DND-41 (cell line): Measurements from ENCODE around the gene ZNF135.

Experiments used
- ATAC-seq: fragments of 200-7000 bp; cut with Tn5 transposase; 3 replicates; pipeline ENCODE4 v1.9.1; 2021; ENCODE audit warnings: low read depth; ENCODE audit not compliant: insufficient read depth
- DNase-seq: peaks from one replicate; pipeline ENCODE4 v3.0.0-alpha.2; 2020
- H2AFZ ChIP-seq: 2 replicates; pipeline ENCODE4 v1.6.0; 2012; ENCODE audit warnings: low read depth, low read length
- H3K27ac ChIP-seq: 2 replicates; pipeline ENCODE4 v1.5.1; 2012; ENCODE audit warnings: low read length, inconsistent platforms
- H3K27me3 ChIP-seq: fragments of 200-600 bp; sonication (generic); 2 replicates; pipeline ENCODE4 v1.6.0; 2012; ENCODE audit warnings: low read length, mild to moderate bottlenecking, inconsistent platforms; ENCODE audit not compliant: insufficient read depth, poor library complexity
- H3K36me3 ChIP-seq: 2 replicates; pipeline ENCODE4 v1.5.1; 2012; ENCODE audit warnings: low read length, inconsistent platforms; ENCODE audit not compliant: insufficient read depth
- H3K4me1 ChIP-seq: 2 replicates; pipeline ENCODE4 v1.5.1; 2012; ENCODE audit warnings: mild to moderate bottlenecking, low read length; ENCODE audit not compliant: insufficient read depth
- H3K4me2 ChIP-seq: 2 replicates; pipeline ENCODE4 v1.6.0; 2012; ENCODE audit warnings: mild to moderate bottlenecking, moderate library complexity, low read length, inconsistent platforms; ENCODE audit not compliant: insufficient read depth
- H3K4me3 ChIP-seq, 2 experiments: fragments of 200-600 bp in 1 of 2; shearing (Covaris generic) in 1 of 2; 2 replicates each; pipeline ENCODE4 v1.5.1; 2012 to 2016; ENCODE audit warnings: inconsistent platforms in 2 of 2, low read length in 2 of 2, mild to moderate bottlenecking in 2 of 2, low read depth in 1 of 2, moderate library complexity in 1 of 2
- H3K79me2 ChIP-seq: 2 replicates; pipeline ENCODE4 v1.6.0; 2012; ENCODE audit warnings: low read length, inconsistent platforms; ENCODE audit not compliant: insufficient read depth
- H3K9ac ChIP-seq: 2 replicates; pipeline ENCODE4 v1.6.0; 2012; ENCODE audit warnings: low read depth, mild to moderate bottlenecking, inconsistent platforms, low read length, moderate library complexity
- H3K9me3 ChIP-seq: 2 replicates; pipeline ENCODE4 v1.5.1; 2012; ENCODE audit warnings: low read length, moderate library complexity, mild to moderate bottlenecking, inconsistent platforms; ENCODE audit not compliant: insufficient read depth, severe bottlenecking
- H4K20me1 ChIP-seq: 2 replicates; pipeline ENCODE4 v1.6.0; 2012; ENCODE audit warnings: low read length; ENCODE audit not compliant: insufficient read depth
- EZH2 ChIP-seq: IDR thresholded peaks from 3 replicates; pipeline ENCODE4 v1.6.1; 2012; ENCODE audit warnings: borderline replicate concordance, low read depth, mild to moderate bottlenecking, moderate library complexity, low read length, inconsistent platforms; ENCODE audit not compliant: severe bottlenecking
- TF ChIP-seq, protein P1 (sequence below): IDR thresholded peaks from 2 replicates; pipeline ENCODE4 v1.5.1; 2012; ENCODE audit warnings: borderline replicate concordance, low read length, moderate library complexity, mild to moderate bottlenecking; ENCODE audit not compliant: poor library complexity, severe bottlenecking; ENCODE audit errors: extremely low read depth

ZNF135 gene

DNA sequence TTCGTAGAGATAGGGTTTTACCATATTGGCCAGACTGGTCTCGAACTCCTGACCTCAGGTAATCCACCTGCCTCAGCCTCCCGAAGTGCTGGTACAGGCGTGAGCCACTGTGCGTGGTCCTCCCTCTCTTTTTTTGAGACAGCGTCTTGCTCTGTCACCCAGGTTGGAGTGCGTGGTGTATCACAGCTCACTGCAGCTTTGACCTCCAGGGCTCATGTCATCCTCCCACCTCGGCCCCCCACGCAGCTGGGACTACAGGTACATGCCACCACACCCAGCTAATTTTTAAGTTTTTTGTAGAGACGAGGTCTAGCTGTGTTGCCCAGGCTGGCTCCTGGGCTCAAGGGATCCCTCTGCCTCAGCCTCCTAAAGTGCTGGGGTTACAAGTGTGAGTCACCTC lies 20.7 kb downstream of the ZNF135 start:
- H2AFZ ChIP-seq = no peak overlapping the region
- H3K79me2 ChIP-seq = no peaks in the 10 kb centered on the region
- H3K27me3 ChIP-seq = no peaks in the 10 kb centered on the region
- H3K27ac ChIP-seq = no peak overlapping the region
- H3K36me3 ChIP-seq = peaks cover 13% of the 10 kb centered on the region
- H3K9me3 ChIP-seq = peaks cover 17% of the 10 kb centered on the region
- ATAC-seq (no peak), DNase-seq (no peak)
- no peak overlapping the region for H3K4me2 ChIP-seq
- H3K4me1 ChIP-seq = no peaks in the 10 kb centered on the region
- no peaks in the 10 kb centered on the region for H4K20me1 ChIP-seq
- TF ChIP-seq EZH2 = no peak
- TF ChIP-seq, protein P1, sequence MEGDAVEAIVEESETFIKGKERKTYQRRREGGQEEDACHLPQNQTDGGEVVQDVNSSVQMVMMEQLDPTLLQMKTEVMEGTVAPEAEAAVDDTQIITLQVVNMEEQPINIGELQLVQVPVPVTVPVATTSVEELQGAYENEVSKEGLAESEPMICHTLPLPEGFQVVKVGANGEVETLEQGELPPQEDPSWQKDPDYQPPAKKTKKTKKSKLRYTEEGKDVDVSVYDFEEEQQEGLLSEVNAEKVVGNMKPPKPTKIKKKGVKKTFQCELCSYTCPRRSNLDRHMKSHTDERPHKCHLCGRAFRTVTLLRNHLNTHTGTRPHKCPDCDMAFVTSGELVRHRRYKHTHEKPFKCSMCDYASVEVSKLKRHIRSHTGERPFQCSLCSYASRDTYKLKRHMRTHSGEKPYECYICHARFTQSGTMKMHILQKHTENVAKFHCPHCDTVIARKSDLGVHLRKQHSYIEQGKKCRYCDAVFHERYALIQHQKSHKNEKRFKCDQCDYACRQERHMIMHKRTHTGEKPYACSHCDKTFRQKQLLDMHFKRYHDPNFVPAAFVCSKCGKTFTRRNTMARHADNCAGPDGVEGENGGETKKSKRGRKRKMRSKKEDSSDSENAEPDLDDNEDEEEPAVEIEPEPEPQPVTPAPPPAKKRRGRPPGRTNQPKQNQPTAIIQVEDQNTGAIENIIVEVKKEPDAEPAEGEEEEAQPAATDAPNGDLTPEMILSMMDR = no peak
- H3K4me3 ChIP-seq = no peak overlapping the region
- no peak overlapping the region for H3K9ac ChIP-seq

DNA sequence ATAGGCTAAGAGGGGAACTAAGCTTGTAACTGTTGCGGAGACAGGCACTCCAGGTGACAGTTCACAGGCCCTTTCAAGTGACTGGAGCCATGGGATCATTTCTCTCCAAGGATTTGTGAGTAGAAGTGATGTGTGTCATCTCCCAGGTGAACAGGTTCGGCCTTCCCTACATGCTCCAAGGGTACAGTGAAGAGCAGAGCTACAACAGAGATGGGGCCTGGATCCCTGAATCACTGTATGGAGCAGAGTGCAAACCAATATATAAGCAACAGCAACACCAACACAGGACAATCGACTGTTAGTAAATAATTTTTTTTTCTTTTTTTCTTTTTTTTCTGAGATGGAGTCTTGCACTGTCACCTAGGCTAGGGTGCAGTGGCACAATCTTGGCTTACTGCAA lies 23.9 kb downstream of the ZNF135 start:
- H3K9ac ChIP-seq = no peak overlapping the region
- no peak overlapping the region for H2AFZ ChIP-seq
- H3K79me2 ChIP-seq = no peaks in the 10 kb centered on the region
- no peak for ATAC-seq
- no peaks in the 10 kb centered on the region for H3K4me1 ChIP-seq
- no peaks in the 10 kb centered on the region for H4K20me1 ChIP-seq
- TF ChIP-seq, protein P1 = no peak
- TF ChIP-seq EZH2 = no peak
- H3K27me3 ChIP-seq = no peaks in the 10 kb centered on the region
- DNase-seq = no peak
- H3K36me3 ChIP-seq = peaks cover 44% of the 10 kb centered on the region
- H3K4me2 ChIP-seq = no peak overlapping the region
- no peak overlapping the region for H3K4me3 ChIP-seq
- H3K27ac ChIP-seq = no peak overlapping the region
- peaks cover 33% of the 10 kb centered on the region for H3K9me3 ChIP-seq

DNA sequence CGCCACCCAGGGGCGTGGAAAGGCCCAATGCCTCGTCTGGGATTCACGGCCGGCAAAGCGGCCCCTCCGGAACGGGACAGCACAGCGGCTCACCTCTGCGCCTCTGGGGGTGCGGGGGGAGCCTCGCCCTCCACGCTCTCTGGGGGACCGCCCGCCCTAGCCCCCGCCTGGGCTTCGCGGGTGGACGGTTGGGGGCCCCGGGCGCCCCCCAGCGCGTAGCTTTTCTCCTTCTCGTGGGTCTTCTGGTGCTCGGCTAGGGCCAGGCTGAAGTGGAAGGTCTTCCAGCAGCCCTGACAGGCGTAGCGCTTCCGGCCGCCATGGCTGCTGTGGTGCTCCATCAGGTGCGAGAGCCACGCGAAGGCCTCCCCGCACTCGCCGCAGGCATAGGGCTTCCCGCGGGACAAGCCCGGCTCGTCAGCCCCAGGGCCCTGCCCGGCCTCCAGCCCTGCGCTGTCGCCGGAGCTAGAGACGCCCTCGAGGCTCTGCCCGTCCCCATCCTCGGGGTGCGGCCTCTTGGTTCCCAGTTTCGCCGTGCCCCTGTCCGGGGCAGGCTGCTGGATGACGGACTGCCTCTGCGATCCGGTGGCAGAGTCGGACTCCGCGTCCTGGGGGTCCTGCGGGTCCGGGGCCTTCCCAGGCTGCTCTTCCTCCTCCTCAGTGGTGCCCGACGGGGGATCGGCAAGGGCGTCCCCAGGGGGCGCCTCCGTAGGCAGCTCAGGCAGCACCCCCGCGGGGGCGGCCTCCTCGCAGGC lies 25.7 kb downstream of the ZNF135 start:
- TF ChIP-seq, protein P1 = no peak
- no peak for TF ChIP-seq EZH2
- Histone ChIP-seq H3K79me2 (no peaks in the 10 kb centered on the region), H3K4me1 (no peaks in the 10 kb centered on the region), H3K9me3 (peaks cover 38% of the 10 kb centered on the region), H3K4me2 (no peak overlapping the region), H3K9ac (no peak overlapping the region), H3K4me3 (no peak overlapping the region), H4K20me1 (no peaks in the 10 kb centered on the region), H3K27me3 (no peaks in the 10 kb centered on the region), H3K27ac (no peak overlapping the region), H2AFZ (no peak overlapping the region), H3K36me3 (peaks cover 55% of the 10 kb centered on the region)
- ATAC-seq (no peak), DNase-seq (no peak)
